A673 (cell line): ENCODE data around the gene UNC79. TPM values are rescaled to one million over a fixed set of nuclear protein-coding genes. Genes with fewer than 3 reads are reported as not detected.

Experiments
- BruUV-seq: library from RNA; stranded (reverse); fragments of 400-500 nt; replicated peaks from 2 replicates; lab custom pipeline; 2021; lab: Mats Ljungman, UMichigan
- CTCF ChIA-PET: fragments of 300-600 bp; sonication (Branson Sonifier 250); formaldehyde crosslinking; loops from one replicate; lab custom pipeline; 2022; ENCODE audit warnings: antibody characterized with exemption; lab: Charles Lee
- POLR2A ChIA-PET: fragments of 300-600 bp; sonication (Branson Sonifier 250); formaldehyde crosslinking; loops from one replicate; lab custom pipeline; 2022; ENCODE audit warnings: antibody characterized with exemption; ENCODE audit not compliant: low non-redundant PET; lab: Charles Lee
- DNase-seq: peaks from one replicate; pipeline ENCODE4 v3.0.0-alpha.2; 2015; ENCODE audit warnings: low spot score
- H3K27ac ChIP-seq: fragments of 200-600 bp; sonication (generic); 2 replicates; pipeline ENCODE4 v1.5.1; 2016; ENCODE audit warnings: mixed run types, low read depth, mild to moderate bottlenecking, mixed read lengths, antibody characterized with exemption, low read length; ENCODE audit not compliant: poor library complexity, severe bottlenecking
- H3K27me3 ChIP-seq: fragments of 200-600 bp; sonication (generic); replicated peaks from 2 replicates; pipeline ENCODE4 v1.6.1; 2017; ENCODE audit warnings: mixed run types, low read depth, mild to moderate bottlenecking, mixed read lengths, antibody characterized with exemption, low read length; ENCODE audit not compliant: insufficient read depth, poor library complexity
- H3K36me3 ChIP-seq: fragments of 200-600 bp; sonication (generic); 2 replicates; pipeline ENCODE4 v1.6.1; 2016; ENCODE audit warnings: mixed run types, mild to moderate bottlenecking, mixed read lengths, antibody characterized with exemption, low read length; ENCODE audit not compliant: insufficient read depth, poor library complexity, severe bottlenecking
- H3K4me1 ChIP-seq: fragments of 200-600 bp; sonication (generic); 2 replicates; pipeline ENCODE4 v1.6.1; 2017; ENCODE audit warnings: mixed run types, mild to moderate bottlenecking, mixed read lengths, antibody characterized with exemption, low read length; ENCODE audit not compliant: insufficient read depth, poor library complexity, severe bottlenecking
- H3K4me3 ChIP-seq: fragments of 200-600 bp; sonication (generic); 2 replicates; pipeline ENCODE4 v1.5.1; 2016; ENCODE audit warnings: low read depth, mixed run types, mild to moderate bottlenecking, mixed read lengths, low read length; ENCODE audit not compliant: poor library complexity, severe bottlenecking
- H3K9me3 ChIP-seq: fragments of 200-600 bp; sonication (generic); 2 replicates; pipeline ENCODE4 v1.6.1; 2016; ENCODE audit warnings: mixed run types, low read depth, mild to moderate bottlenecking, mixed read lengths, antibody characterized with exemption, low read length; ENCODE audit not compliant: poor library complexity, severe bottlenecking
- EZH2 ChIP-seq: fragments of 200-600 bp; sonication (generic); IDR thresholded peaks from 2 replicates; pipeline ENCODE4 v1.6.1; 2017; ENCODE audit warnings: borderline replicate concordance, low read depth, mild to moderate bottlenecking, mixed read lengths, antibody characterized with exemption, low read length; ENCODE audit not compliant: poor library complexity, severe bottlenecking
- intact Hi-C: fragments of 100-400 bp; cut with micrococcal nuclease; formaldehyde crosslinking; loops from one replicate; pipeline ENCODE4 v1.10.0; 2022; ENCODE audit not compliant: unreplicated experiment
- total RNA-seq: library from RNA; stranded (reverse); gene quantifications from 2 replicates; pipeline ENCODE4 v1.2.3, GENCODE V29; 2021
- TF ChIP-seq, protein P1 (sequence below): fragments of 300-800, 200-600 bp; sonication (generic); conservative IDR thresholded peaks from 2 replicates; pipeline ENCODE4 v1.5.1; 2017; ENCODE audit warnings: low read depth, mild to moderate bottlenecking, antibody characterized with exemption, low read length, moderate library complexity, mixed read lengths

The UNC79 gene
- total RNA-seq, 1 experiment from 2014 or later: 0.15 TPM

DNA sequence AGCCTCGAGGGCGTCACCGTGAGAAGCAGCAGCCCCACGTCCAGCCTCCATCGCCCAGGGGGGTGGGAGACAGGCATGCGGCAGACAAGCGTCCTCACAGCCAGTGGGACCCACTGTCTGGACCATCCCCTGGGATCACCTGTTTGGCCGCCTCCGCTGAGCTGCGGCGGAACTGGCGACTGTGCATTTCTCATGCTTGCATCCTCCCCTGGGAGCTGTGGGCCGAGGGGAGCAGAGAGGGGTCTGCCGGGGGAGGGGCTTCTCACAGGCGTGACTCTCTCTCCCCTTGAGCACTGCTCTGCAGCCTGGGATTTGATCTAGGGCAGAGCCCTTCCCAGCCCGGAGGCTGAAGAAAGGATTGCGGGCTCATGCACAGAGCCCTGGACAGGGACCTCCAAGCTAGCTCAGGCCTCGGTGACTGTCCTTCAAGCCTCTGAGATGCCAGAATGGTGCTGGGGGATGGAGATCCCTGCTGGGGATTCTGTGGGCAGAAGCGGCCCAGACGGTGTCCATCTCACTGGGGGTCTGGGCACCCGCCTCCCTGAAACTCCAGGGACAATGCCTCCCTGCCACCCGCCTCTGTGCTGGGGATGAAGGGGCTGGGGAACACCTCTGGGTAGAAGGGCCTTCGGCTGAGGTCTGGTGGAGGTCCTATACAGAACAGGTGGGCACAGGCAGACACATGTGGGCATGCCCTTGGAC is 296.5 kb downstream of the UNC79 start:
- intact Hi-C loops: no loop called here
- Histone ChIP-seq H3K27ac (no peak overlapping the region), H3K4me3 (no peak overlapping the region), H3K4me1 (no peaks in the 10 kb centered on the region), H3K9me3 (no peaks in the 10 kb centered on the region), H3K36me3 (no peaks in the 10 kb centered on the region), H3K27me3 (no peaks in the 10 kb centered on the region)
- ChIA-PET CTCF (interaction anchor here (0.6 kb wide), 1 partner anchor 176 kb away, joined by 3 read pairs; no protein-coding TSS in a partner anchor), POLR2A (no interaction called here)
- no TSS peak for BruUV-seq
- TF ChIP-seq EZH2: no peak
- TF ChIP-seq, protein P1, sequence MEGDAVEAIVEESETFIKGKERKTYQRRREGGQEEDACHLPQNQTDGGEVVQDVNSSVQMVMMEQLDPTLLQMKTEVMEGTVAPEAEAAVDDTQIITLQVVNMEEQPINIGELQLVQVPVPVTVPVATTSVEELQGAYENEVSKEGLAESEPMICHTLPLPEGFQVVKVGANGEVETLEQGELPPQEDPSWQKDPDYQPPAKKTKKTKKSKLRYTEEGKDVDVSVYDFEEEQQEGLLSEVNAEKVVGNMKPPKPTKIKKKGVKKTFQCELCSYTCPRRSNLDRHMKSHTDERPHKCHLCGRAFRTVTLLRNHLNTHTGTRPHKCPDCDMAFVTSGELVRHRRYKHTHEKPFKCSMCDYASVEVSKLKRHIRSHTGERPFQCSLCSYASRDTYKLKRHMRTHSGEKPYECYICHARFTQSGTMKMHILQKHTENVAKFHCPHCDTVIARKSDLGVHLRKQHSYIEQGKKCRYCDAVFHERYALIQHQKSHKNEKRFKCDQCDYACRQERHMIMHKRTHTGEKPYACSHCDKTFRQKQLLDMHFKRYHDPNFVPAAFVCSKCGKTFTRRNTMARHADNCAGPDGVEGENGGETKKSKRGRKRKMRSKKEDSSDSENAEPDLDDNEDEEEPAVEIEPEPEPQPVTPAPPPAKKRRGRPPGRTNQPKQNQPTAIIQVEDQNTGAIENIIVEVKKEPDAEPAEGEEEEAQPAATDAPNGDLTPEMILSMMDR: no peak
- DNase-seq: no peak

DNA sequence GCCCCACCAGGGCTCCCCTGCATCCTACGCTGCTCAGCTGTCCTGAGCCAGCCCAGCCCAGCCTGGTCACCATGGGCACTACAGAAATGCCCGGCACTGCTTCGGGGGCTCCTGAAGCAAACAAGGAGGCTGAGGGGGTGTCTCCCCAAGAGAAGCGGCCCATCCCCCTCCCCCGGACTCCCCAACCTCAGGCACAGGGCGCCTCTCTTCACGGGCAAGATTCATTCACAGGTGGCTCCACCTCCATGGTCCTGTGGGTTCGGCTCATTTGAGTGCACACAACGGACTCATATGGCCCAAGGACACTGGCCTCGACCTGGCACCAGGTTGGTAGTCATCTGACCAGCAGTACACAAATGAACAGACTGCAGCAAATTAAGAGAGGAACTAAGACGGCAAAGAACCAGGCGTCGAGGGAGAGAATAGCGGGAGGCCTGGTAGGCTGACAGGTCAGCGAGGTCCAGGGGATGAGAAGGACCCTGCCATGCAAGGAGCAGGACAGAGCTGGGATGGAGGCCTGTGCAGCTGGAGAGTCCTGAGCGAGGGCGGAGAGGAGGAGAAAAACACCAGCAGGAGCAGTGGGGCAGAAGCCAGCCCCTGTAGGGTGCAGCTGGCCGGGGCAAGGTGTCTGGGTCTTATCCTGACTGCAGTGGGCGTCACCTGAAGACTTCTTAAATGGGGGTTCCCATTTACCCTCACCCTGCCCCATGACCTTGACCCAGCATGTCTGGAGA is 297.3 kb downstream of the UNC79 start:
- H3K4me3 ChIP-seq: no peak overlapping the region
- no peaks in the 10 kb centered on the region for H3K4me1 ChIP-seq
- intact Hi-C loops: no loop called here
- no peak overlapping the region for H3K27ac ChIP-seq
- ChIA-PET POLR2A (no interaction called here), CTCF (no interaction called here)
- H3K27me3 ChIP-seq: no peaks in the 10 kb centered on the region
- no peak for DNase-seq
- BruUV-seq: no TSS peak
- TF ChIP-seq, protein P1: no peak
- no peak for TF ChIP-seq EZH2
- no peaks in the 10 kb centered on the region for H3K9me3 ChIP-seq
- no peaks in the 10 kb centered on the region for H3K36me3 ChIP-seq

DNA sequence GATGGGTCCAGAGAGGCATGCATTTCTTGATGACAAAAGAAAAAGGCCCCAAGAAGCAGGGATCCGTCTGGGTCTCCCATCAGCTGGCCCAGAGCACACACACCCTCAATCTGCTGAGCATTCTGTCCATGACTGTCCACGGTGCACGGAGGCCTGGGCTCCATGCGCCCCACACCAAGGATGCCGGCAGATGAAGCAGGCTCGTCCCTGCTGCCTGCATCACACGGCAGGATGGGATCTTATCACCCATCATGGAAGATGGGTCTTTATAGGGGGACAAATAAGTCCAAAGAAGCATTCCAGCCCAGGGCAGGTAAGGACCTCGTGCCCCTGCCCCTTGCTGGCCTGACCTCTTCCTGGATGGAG is 297.9 kb downstream of the UNC79 start:
- Histone ChIP-seq H3K27me3 (no peaks in the 10 kb centered on the region), H3K4me1 (no peaks in the 10 kb centered on the region), H3K27ac (no peak overlapping the region), H3K36me3 (no peaks in the 10 kb centered on the region), H3K9me3 (no peaks in the 10 kb centered on the region), H3K4me3 (no peak overlapping the region)
- intact Hi-C loops: no loop called here
- TF ChIP-seq, protein P1: no peak
- no peak for TF ChIP-seq EZH2
- DNase-seq: no peak
- CTCF ChIA-PET: no interaction called here
- POLR2A ChIA-PET: no interaction called here
- BruUV-seq: no TSS peak
